Psoas muscle (tissue), 8 donors: ENCODE data around the gene HECW1. TPM values are rescaled to one million over a fixed set of nuclear protein-coding genes. Genes with fewer than 3 reads are reported as not detected.
A peak's percentile ranks its signal among the peaks of the same experiment; 100 is the strongest.

Source experiments
- ATAC-seq, 4 donors: fragments of 200-7000 bp; cut with Tn5 transposase; one replicate each; pipeline ENCODE4 v1.9.1; 2020; ENCODE audit warnings: moderate library complexity in 3 of 4, mild to moderate bottlenecking in 2 of 4
- DNase-seq, 2 donors: peaks; one replicate each; pipeline ENCODE4 v3.0.0-alpha.2; 2020
- H3K27ac ChIP-seq: fragments of 200-600 bp; one replicate; pipeline ENCODE4 v1.8.0; 2022
- H3K27me3 ChIP-seq, 3 donors: fragments of 200-600 bp in 1 of 3; one replicate each; pipeline versions ENCODE4 v1.6.1 to v1.8.0; 2013 to 2022; ENCODE audit warnings: low read length in 2 of 3, mild to moderate bottlenecking in 2 of 3, moderate library complexity in 1 of 3; ENCODE audit not compliant: insufficient read depth in 3 of 3
- H3K36me3 ChIP-seq, 2 donors: fragments of 200-600 bp in 1 of 2; one replicate each; pipeline versions ENCODE4 v1.6.1 to v1.8.0; 2013 to 2022; ENCODE audit warnings: low read depth in 1 of 2, mild to moderate bottlenecking in 1 of 2, moderate library complexity in 1 of 2; ENCODE audit not compliant: insufficient read depth in 1 of 2
- H3K4me1 ChIP-seq: fragments of 200-600 bp; one replicate; pipeline ENCODE4 v1.8.0; 2022
- H3K4me3 ChIP-seq: fragments of 200-600 bp; one replicate; pipeline ENCODE4 v1.8.0; 2022; ENCODE audit warnings: mild to moderate bottlenecking
- H3K9me3 ChIP-seq: fragments of 200-600 bp; one replicate; pipeline ENCODE4 v1.8.0; 2022
- WGBS, 3 donors: extraction: QIAGEN DNeasy Blood & Tissue Kit; methylation state at CpG; one replicate each; pipeline versions ENCODE4 v1.1.6 to v1.1.7; 2013; 5-methylcytosine and 5-hydroxymethylcytosine counted together
- intact Hi-C, 2 donors: fragments of 100-400 bp; cut with DNase I; formaldehyde crosslinking; loops; one replicate each; pipeline versions ENCODE4 v1.11.0 to v1.14.2; 2022
- polyA plus RNA-seq, 3 donors: library from polyadenylated mRNA; stranded (reverse); fragments of 200-250 nt; gene quantifications; one replicate each; pipeline ENCODE4 v1.2.3, GENCODE V29; 2013
- total RNA-seq, 4 donors: library from RNA; stranded (reverse); fragmentation: NEBNext Ultra II Directional in 2 of 4; extraction: Animal tissue kit (Norgen Biotek cat#: 25700) in 2 of 4; gene quantifications; one replicate each; pipeline versions ENCODE4 v1.2.1 to v1.2.4, GENCODE V29; 2021 to 2023
- TF ChIP-seq, protein P1 (sequence below): fragments of 200-600 bp; IDR thresholded peaks from one replicate; pipeline ENCODE4 v1.8.0; 2022; ENCODE audit warnings: antibody characterized with exemption
- donor health status: healthy with polysubstance abuse.
- donor health status: DM: no; HTN: no; CAD: no; lungs with moderate emphysema.
- donor health status: Bipolar disorder and iron deficiency.
- donor health status: healthy.
- donor health status: DM: yes; HTN: yes; CAD: no.
- donor health status: DM: no; HTN: no; CAD: no.
- donor health status: DM: no; HTN: no; CAD: no.
- donor health status: DM: yes; HTN: yes; CAD: no.

The HECW1 gene
- total and polyA plus RNA-seq, 7 donors = 0.07 to 2.8 (median 1.0) TPM

DNA sequence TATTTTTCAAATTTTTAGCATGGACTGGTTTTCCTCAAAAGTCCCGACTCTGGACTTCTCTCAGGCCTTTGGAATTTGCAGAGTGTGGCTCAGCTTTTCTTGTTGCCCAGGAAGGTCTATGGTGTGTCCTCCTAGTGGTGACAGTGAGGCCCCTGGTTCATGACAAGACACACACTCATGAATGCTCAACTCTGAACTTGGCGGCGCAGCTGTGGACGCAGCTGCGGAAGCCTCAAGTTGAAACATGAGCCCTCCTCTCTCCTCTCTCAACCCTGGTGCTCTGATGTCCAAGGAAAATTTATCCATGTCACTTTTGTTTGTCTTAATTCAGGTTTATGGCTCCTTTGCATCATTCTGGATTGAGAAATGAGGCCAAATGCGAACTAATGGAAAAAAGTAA, 183.9 kb downstream of the HECW1 start:
- H3K4me1 ChIP-seq = no peaks in the 10 kb centered on the region
- 34 to 49% (median 35%) methylated on average over 6 of the region's 6 CpGs for WGBS, 3 donors
- peak; percentile 20 to 56 for DNase-seq
- intact Hi-C loops = no loop called here
- H3K9me3 ChIP-seq = no peaks in the 10 kb centered on the region
- no peaks in the 10 kb centered on the region for H3K27me3 ChIP-seq
- no peak overlapping the region for H3K27ac ChIP-seq
- TF ChIP-seq, protein P1, sequence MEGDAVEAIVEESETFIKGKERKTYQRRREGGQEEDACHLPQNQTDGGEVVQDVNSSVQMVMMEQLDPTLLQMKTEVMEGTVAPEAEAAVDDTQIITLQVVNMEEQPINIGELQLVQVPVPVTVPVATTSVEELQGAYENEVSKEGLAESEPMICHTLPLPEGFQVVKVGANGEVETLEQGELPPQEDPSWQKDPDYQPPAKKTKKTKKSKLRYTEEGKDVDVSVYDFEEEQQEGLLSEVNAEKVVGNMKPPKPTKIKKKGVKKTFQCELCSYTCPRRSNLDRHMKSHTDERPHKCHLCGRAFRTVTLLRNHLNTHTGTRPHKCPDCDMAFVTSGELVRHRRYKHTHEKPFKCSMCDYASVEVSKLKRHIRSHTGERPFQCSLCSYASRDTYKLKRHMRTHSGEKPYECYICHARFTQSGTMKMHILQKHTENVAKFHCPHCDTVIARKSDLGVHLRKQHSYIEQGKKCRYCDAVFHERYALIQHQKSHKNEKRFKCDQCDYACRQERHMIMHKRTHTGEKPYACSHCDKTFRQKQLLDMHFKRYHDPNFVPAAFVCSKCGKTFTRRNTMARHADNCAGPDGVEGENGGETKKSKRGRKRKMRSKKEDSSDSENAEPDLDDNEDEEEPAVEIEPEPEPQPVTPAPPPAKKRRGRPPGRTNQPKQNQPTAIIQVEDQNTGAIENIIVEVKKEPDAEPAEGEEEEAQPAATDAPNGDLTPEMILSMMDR = peak; percentile 10
- ATAC-seq = peak; percentile 66 to 76 (median 68)
- no peak overlapping the region for H3K4me3 ChIP-seq
- no peaks in the 10 kb centered on the region for H3K36me3 ChIP-seq

DNA sequence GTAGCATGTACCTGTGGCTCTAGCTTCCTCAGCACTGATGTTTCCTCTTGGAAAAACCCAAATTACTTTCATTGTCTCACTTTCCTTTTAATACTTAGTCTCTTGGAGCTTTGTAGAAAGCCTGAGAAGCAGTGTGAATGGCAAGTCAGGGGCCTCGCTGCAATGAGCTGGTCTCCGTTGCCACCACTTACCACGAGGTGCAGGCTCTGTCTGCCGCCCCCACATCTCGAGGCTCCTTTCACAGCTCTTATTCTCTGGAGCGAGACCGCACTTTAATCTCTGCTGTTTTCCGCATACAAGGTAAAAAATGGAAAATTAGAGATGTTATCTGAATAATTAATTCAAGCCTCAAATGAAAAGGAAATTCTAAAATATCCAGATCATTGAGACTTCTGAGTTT, 186.2 kb downstream of the HECW1 start:
- H3K9me3 ChIP-seq = no peaks in the 10 kb centered on the region
- intact Hi-C loops = no loop called here
- H3K4me1 ChIP-seq = no peaks in the 10 kb centered on the region
- no peaks in the 10 kb centered on the region for H3K27me3 ChIP-seq
- no peak for ATAC-seq
- TF ChIP-seq, protein P1 = no peak
- no peak for DNase-seq
- H3K4me3 ChIP-seq = no peak overlapping the region
- no peaks in the 10 kb centered on the region for H3K36me3 ChIP-seq
- H3K27ac ChIP-seq = no peak overlapping the region
- WGBS, 3 donors = 85 to 90% (median 90%) methylated on average over 8 of the region's 8 CpGs

DNA sequence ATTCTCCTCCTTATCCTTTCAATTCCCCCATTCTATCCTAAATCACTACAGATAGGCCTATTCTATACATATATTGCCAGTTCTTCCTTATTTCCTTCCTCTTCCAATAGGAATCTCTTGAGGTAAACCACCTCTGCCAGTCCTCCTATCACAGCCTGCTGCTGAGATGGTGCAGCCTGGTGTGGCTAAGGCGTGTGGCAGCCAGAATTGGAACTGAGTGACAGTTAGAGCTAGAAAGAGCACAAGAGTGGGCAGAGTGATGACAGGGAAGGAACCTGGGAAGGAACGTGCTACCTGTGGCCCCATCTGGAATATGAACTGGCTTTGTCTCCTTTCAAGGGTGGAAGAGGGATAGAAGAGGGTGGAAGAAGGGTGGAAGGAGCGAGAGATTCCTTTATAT, 187.7 kb downstream of the HECW1 start:
- H3K27ac ChIP-seq = no peak overlapping the region
- H3K4me3 ChIP-seq = no peak overlapping the region
- H3K9me3 ChIP-seq = no peaks in the 10 kb centered on the region
- H3K27me3 ChIP-seq = no peaks in the 10 kb centered on the region
- no peak for ATAC-seq
- no peaks in the 10 kb centered on the region for H3K4me1 ChIP-seq
- no peak for DNase-seq
- 82 to 90% (median 88%) methylated on average over 3 of the region's 3 CpGs for WGBS, 3 donors
- TF ChIP-seq, protein P1 = no peak
- intact Hi-C loops = no loop called here
- no peaks in the 10 kb centered on the region for H3K36me3 ChIP-seq

DNA sequence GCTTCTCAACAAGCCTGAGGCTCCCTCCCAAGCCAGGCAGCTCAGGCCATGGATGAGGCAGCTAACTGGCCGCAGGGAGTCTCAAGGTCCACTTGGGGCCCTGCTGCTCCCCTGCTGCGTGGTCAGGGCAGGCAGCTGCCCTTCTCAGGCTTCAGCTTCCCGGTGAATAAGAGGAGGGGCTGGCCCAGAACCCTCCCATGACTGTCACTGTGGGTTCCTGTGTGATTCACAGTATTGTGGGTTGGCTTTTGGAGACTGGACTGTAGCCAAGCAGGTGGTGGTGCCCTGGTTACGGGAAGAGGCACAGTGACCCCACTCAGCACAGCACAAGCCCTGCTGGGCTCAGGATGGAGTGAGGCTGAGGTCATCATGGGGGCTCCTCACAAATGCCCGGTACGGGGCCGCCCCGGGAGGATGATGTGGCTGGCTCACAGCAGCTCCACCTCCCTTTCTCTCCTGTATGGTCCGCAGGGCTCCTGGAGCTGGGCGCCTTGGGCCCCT, 189.8 kb downstream of the HECW1 start:
- intact Hi-C loops = no loop called here
- H3K36me3 ChIP-seq = no peaks in the 10 kb centered on the region
- peak in 1 of 2 donors; percentile 16 for DNase-seq
- peak in 3 of 4 donors; percentile 40 to 64 (median 59) for ATAC-seq
- no peaks in the 10 kb centered on the region for H3K9me3 ChIP-seq
- no peak overlapping the region for H3K4me3 ChIP-seq
- TF ChIP-seq, protein P1 = no peak
- no peak overlapping the region for H3K27ac ChIP-seq
- no peaks in the 10 kb centered on the region for H3K27me3 ChIP-seq
- 41 to 48% (median 42%) methylated on average over 8 to 10 of the region's 10 CpGs for WGBS, 3 donors
- no peaks in the 10 kb centered on the region for H3K4me1 ChIP-seq
